Endodermal cell (in vitro differentiated cells): Measurements from ENCODE around the gene TMEM120B. TPM values are rescaled to one million over a fixed set of nuclear protein-coding genes. Genes with fewer than 3 reads are reported as not detected.

Experiments
- DNase-seq: peaks from one replicate; pipeline ENCODE4 v3.0.0-alpha.2; 2017
- H3K27ac ChIP-seq: 2 replicates; pipeline ENCODE4 v1.5.1; 2013; ENCODE audit warnings: mild to moderate bottlenecking, low read depth, low read length, moderate library complexity
- H3K27me3 ChIP-seq: 2 replicates; pipeline ENCODE4 v1.6.1; 2013; ENCODE audit warnings: mild to moderate bottlenecking, low read length, moderate library complexity; ENCODE audit not compliant: insufficient read depth, control insufficient read depth, poor library complexity, severe bottlenecking
- H3K36me3 ChIP-seq: 2 replicates; pipeline ENCODE4 v1.7.0; 2013; ENCODE audit warnings: mild to moderate bottlenecking, low read length, moderate library complexity; ENCODE audit not compliant: control insufficient read depth, insufficient read depth
- H3K4me1 ChIP-seq: one replicate; pipeline ENCODE4 v1.7.0; 2013; ENCODE audit warnings: low read length; ENCODE audit not compliant: control insufficient read depth, insufficient read depth
- H3K4me3 ChIP-seq: 2 replicates; pipeline ENCODE4 v1.5.1; 2013; ENCODE audit warnings: mild to moderate bottlenecking, low read length, moderate library complexity
- H3K9ac ChIP-seq: 2 replicates; pipeline ENCODE4 v1.6.1; 2013; ENCODE audit warnings: mild to moderate bottlenecking, low read length, moderate library complexity; ENCODE audit not compliant: poor library complexity, severe bottlenecking; ENCODE audit errors: extremely low read depth
- H3K9me3 ChIP-seq: 2 replicates; pipeline ENCODE4 v1.6.1; 2013; ENCODE audit warnings: mild to moderate bottlenecking, low read length, moderate library complexity; ENCODE audit not compliant: control insufficient read depth
- H3K27ac Mint-ChIP-seq: 2 replicates; pipeline ENCODE4 v1.8.0; 2020; ENCODE audit warnings: mixed read lengths
- H3K27me3 Mint-ChIP-seq: 2 replicates; pipeline ENCODE4 v1.8.0; 2021; ENCODE audit warnings: mild to moderate bottlenecking, mixed read lengths; ENCODE audit not compliant: insufficient read depth
- H3K36me3 Mint-ChIP-seq: 2 replicates; pipeline ENCODE4 v1.8.0; 2020; ENCODE audit warnings: low read depth, mixed read lengths
- H3K4me1 Mint-ChIP-seq: 2 replicates; pipeline ENCODE4 v1.8.0; 2020; ENCODE audit warnings: mixed read lengths
- H3K4me3 Mint-ChIP-seq: 2 replicates; pipeline ENCODE4 v1.8.0; 2020; ENCODE audit warnings: mild to moderate bottlenecking, moderate library complexity, mixed read lengths
- H3K9me3 Mint-ChIP-seq: 2 replicates; pipeline ENCODE4 v1.8.0; 2020; ENCODE audit warnings: mild to moderate bottlenecking, mixed read lengths
- CTCF ChIP-seq: fragments of 200-600 bp; sonication (generic); conservative IDR thresholded peaks from 2 replicates; pipeline ENCODE4 v1.5.0; 2021; ENCODE audit warnings: antibody characterized with exemption, mild to moderate bottlenecking
- WGBS, 2 experiments: methylation state at CpG; one replicate each; pipeline versions ENCODE4 v1.1.5 to v1.1.7; 2013; ENCODE audit warnings: missing lambda C conversion rate in 2 of 2, mixed read lengths in 1 of 2; ENCODE audit not compliant: insufficient coverage in 1 of 2, insufficient read length in 1 of 2; 5-methylcytosine and 5-hydroxymethylcytosine counted together
- total RNA-seq, 2 donors: library from RNA; stranded (reverse); fragmentation: NEBNext Ultra II Directional in 1 of 2; extraction: Animal tissue kit (Norgen Biotek cat#: 25700) in 1 of 2; gene quantifications; 2 replicates in 1 of 2; 3 replicates in 1 of 2; pipeline ENCODE4 v1.2.1, GENCODE V29; 2021

TMEM120B gene
- total RNA-seq, 2 donors from 2014 or later: 21.8 to 25.3 TPM

- no peak for TF ChIP-seq CTCF
Measured at GRCh38 chr12:121715862-121716435, 3.4 kb downstream of the TMEM120B start.

GRCh38 chr12:121717041-121717699, 4.6 kb downstream of the TMEM120B start:
- Mint-ChIP-seq H3K4me3 (no peak overlapping the region), H3K36me3 (peaks cover 17% of the 10 kb centered on the region), H3K27me3 (no peaks in the 10 kb centered on the region), H3K4me1 (peaks cover 13% of the 10 kb centered on the region), H3K27ac (peak overlapping the region; percentile 66), H3K9me3 (no peaks in the 10 kb centered on the region)
- TF ChIP-seq CTCF: no peak
- H3K9ac ChIP-seq: no peak overlapping the region
- no peaks in the 10 kb centered on the region for H3K4me1 ChIP-seq
- no peak for DNase-seq
- H3K27me3 ChIP-seq: no peaks in the 10 kb centered on the region
- no peak overlapping the region for H3K27ac ChIP-seq
- no peaks in the 10 kb centered on the region for H3K9me3 ChIP-seq
- peaks cover 24% of the 10 kb centered on the region for H3K36me3 ChIP-seq
- WGBS, 2 experiments: 83 to 89% methylated on average over 9 to 10 of the region's 10 CpGs
- H3K4me3 ChIP-seq: no peak overlapping the region

More at GRCh38 chr12:121715862-121716435, 3.4 kb downstream of the TMEM120B start:
- no peaks in the 10 kb centered on the region for H3K4me1 ChIP-seq
- H3K27ac ChIP-seq: no peak overlapping the region
- peaks cover 15% of the 10 kb centered on the region for H3K36me3 Mint-ChIP-seq
- H3K27me3 Mint-ChIP-seq: no peaks in the 10 kb centered on the region
- H3K4me1 Mint-ChIP-seq: peaks cover 17% of the 10 kb centered on the region
- no peak overlapping the region for H3K4me3 Mint-ChIP-seq
- DNase-seq: no peak
- no peaks in the 10 kb centered on the region for H3K9me3 ChIP-seq
- no peak overlapping the region for H3K4me3 ChIP-seq
- H3K9ac ChIP-seq: no peak overlapping the region
- no peak overlapping the region for H3K27ac Mint-ChIP-seq
- peaks cover 4% of the 10 kb centered on the region for H3K9me3 Mint-ChIP-seq
- H3K36me3 ChIP-seq: peaks cover 24% of the 10 kb centered on the region
- no peaks in the 10 kb centered on the region for H3K27me3 ChIP-seq
- WGBS, 2 experiments: 79 to 80% methylated on average over 1 to 6 of the region's 6 CpGs

GRCh38 chr12:121718653-121719239, 6.2 kb downstream of the TMEM120B start:
- Histone ChIP-seq H3K36me3 (peaks cover 24% of the 10 kb centered on the region), H3K27ac (no peak overlapping the region), H3K4me3 (no peak overlapping the region), H3K9ac (no peak overlapping the region), H3K9me3 (no peaks in the 10 kb centered on the region), H3K4me1 (no peaks in the 10 kb centered on the region), H3K27me3 (no peaks in the 10 kb centered on the region)
- Mint-ChIP-seq H3K27me3 (no peaks in the 10 kb centered on the region), H3K27ac (no peak overlapping the region), H3K36me3 (peaks cover 27% of the 10 kb centered on the region), H3K4me1 (peaks cover 7% of the 10 kb centered on the region), H3K9me3 (peaks cover 3% of the 10 kb centered on the region), H3K4me3 (no peak overlapping the region)
- no peak for TF ChIP-seq CTCF
- DNase-seq: peak; percentile 73
- WGBS, 2 experiments: 94 to 95% methylated on average over 3 of the region's 3 CpGs
